HG03159 (cell line): ENCODE results near the gene PRSS57.
"Not testable (repeated sequence)": the region's sequence is repeated elsewhere in the genome, so short reads cannot be mapped to it uniquely, and the experiment has no call there.

ENCODE experiments used
- ATAC-seq: cut with Tn5 transposase; IDR thresholded peaks from one replicate; pipeline ENCODE4 v1.9.1; 2021; ENCODE audit warnings: mild to moderate bottlenecking, moderate library complexity; ENCODE audit not compliant: unreplicated experiment

Gene PRSS57

GRCh38 chr19:695352-695949 lies at the start of gene PRSS57:
Gene PRSS57 (minus strand): TSS chr19:695452. CDS start chr19:695430, 22 bp downstream.
- ATAC-seq: no peak

- ATAC-seq: no peak
Observed at GRCh38 chr19:743168-743687, 48.0 kb upstream of the PRSS57 start.

GRCh38 chr19:742540-743075 lies 47.4 kb upstream of the PRSS57 start:
- ATAC-seq: no peak

GRCh38 chr19:741506-742131 lies 46.4 kb upstream of the PRSS57 start:
- no peak for ATAC-seq

- ATAC-seq: not testable (repeated sequence)
Observed at GRCh38 chr19:740816-741505, 45.7 kb upstream of the PRSS57 start.

- no peak for ATAC-seq
Observed at GRCh38 chr19:739998-740715, 44.9 kb upstream of the PRSS57 start.

GRCh38 chr19:738509-739128 lies 43.4 kb upstream of the PRSS57 start:
- no peak for ATAC-seq

GRCh38 chr19:737591-738093 lies 42.4 kb upstream of the PRSS57 start:
- ATAC-seq: no peak

- no peak for ATAC-seq
Observed at GRCh38 chr19:736125-736524, 40.9 kb upstream of the PRSS57 start.

- ATAC-seq: no peak
Observed at GRCh38 chr19:734716-735115, 39.5 kb upstream of the PRSS57 start.

GRCh38 chr19:732148-733069 lies 37.2 kb upstream of the PRSS57 start:
- no peak for ATAC-seq

GRCh38 chr19:731000-731399 lies 35.7 kb upstream of the PRSS57 start:
- no peak for ATAC-seq

GRCh38 chr19:729965-730668 lies 34.9 kb upstream of the PRSS57 start:
- ATAC-seq: no peak

GRCh38 chr19:729564-729963 lies 34.3 kb upstream of the PRSS57 start:
- not testable (repeated sequence) for ATAC-seq

GRCh38 chr19:728011-728410 lies 32.8 kb upstream of the PRSS57 start:
- ATAC-seq: no peak

GRCh38 chr19:726993-727956 lies 32.0 kb upstream of the PRSS57 start:
- ATAC-seq: no peak

- ATAC-seq: no peak
Observed at GRCh38 chr19:725461-726089, 30.3 kb upstream of the PRSS57 start.
